CD4-positive, alpha-beta T cell treated with Interleukin-17A for 4 hours (primary cell): ENCODE measurements around the gene DGKD.

Experiments
- DNase-seq: peaks from one replicate; pipeline ENCODE4 v3.0.0-alpha.2; 2020; ENCODE audit warnings: mixed read lengths

Gene DGKD

GRCh38 chr2:233519787-233520611 is 165.7 kb downstream of the DGKD start:
- DNase-seq = no peak
